Measurements from ENCODE around the gene RNF213. TPM values are rescaled to one million over a fixed set of nuclear protein-coding genes. Genes with fewer than 3 reads are reported as not detected.
A peak's percentile ranks its signal among the peaks of the same experiment; 100 is the strongest.

RNF213 gene
- total RNA-seq, 6 experiments from 2014 or later: 59.1 to 87.7 (median 73.0) TPM

DNA sequence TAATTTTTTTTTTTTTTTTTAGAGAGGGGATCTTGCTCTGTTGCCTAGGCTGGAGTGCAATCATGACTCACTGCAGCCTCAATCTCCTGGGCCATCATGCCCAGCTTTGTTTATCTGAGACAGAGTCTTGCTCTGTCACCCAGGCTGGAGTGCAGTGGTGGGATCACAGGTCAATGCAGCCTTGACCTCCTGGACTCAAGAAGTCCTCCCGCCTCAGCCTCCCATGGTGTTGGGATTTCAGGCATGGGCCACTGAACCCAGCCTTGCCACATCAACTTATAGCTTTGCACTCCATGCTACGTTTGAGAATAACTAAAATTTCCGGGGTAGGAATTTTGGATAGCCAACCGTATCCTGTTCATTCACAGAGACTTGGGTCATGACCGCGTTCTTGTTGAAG is 30.6 kb downstream of the RNF213 start:
- TF ChIP-seq CTCF (IDR thresholded peaks at IDR 0.05): no peak
- no peak for TF ChIP-seq POLR2A (IDR thresholded peaks at IDR 0.05)
- no peaks in the 10 kb centered on the region for H3K27me3 ChIP-seq
- peaks cover 0 to 8% (median 4%) of the 10 kb centered on the region in 4 donors for H3K4me1 ChIP-seq
- H3K9me3 ChIP-seq: no peaks in the 10 kb centered on the region
- H3K4me3 ChIP-seq: no peak overlapping the region
- intact Hi-C loops (cut with DNase I): no loop called here
- no peak for ATAC-seq
- H3K27ac ChIP-seq: no peak overlapping the region
- DNase-seq: peak in 1 of 3 donors; percentile 40
- 97% methylated on average over 5 of the region's 6 CpGs for WGBS (ENCODE audit: insufficient coverage, low coverage, low lambda C conversion rate, missing lambda C conversion rate)
- H3K36me3 ChIP-seq: peaks cover 10 to 79% (median 40%) of the 10 kb centered on the region in 4 donors

DNA sequence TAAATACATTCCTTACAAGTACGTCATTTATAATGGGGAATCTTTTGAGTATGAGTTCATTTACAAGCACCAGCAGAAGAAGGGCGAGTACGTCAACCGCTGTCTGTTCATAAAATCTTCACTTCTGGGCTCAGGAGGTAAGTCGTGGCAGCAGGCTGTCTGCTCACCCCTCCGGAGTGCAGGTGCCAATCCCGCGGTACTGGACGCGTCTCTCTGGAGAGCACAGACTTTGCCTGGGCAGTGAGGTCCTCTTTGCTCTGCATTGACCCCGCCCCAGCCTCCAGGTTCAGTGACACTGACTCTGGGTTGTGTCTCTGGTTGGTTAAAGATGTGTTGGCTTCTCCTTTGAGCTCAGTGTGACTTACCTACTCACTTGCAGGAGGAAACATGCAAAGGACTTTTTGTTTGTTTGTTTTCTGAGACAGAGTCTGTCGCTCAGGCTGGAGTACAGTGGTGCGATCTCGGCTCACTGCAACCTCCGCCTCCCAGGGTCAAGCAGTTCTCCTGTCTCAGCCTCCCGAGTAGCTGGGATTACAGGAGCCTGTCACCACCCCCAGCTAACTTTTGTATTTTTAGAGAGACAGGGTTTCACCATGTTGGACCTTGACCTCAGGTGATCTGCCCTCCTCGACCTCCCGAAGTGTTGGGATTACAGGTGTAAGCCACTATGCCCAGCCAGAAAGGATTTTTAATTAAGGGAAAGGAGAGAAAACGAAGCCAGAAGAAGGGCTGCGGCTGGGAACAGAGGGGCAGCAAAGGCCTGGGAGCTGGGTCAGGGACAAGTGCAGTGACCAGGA is 31.2 kb downstream of the RNF213 start:
- Histone ChIP-seq H3K27me3 (no peaks in the 10 kb centered on the region), H3K36me3 (peaks cover 10 to 86% (median 44%) of the 10 kb centered on the region in 4 donors), H3K4me3 (no peak overlapping the region), H3K9me3 (no peaks in the 10 kb centered on the region), H3K27ac (no peak overlapping the region), H3K4me1 (peaks cover 0 to 8% (median 4%) of the 10 kb centered on the region in 4 donors)
- 78% methylated on average over 13 of the region's 20 CpGs for WGBS (ENCODE audit: insufficient coverage, low coverage, low lambda C conversion rate, missing lambda C conversion rate)
- ATAC-seq: peak in 2 of 4 donors; percentile 37 to 46
- intact Hi-C loops (cut with DNase I): no loop called here
- TF ChIP-seq CTCF (IDR thresholded peaks at IDR 0.05): no peak
- no peak for TF ChIP-seq POLR2A (IDR thresholded peaks at IDR 0.05)
- DNase-seq: peak in 1 of 3 donors; percentile 31

GRCh38 chr17:80292521-80292971 is 31.9 kb downstream of the RNF213 start:
- Histone ChIP-seq H3K36me3 (peaks cover 10 to 92% (median 45%) of the 10 kb centered on the region in 4 donors), H3K4me3 (no peak overlapping the region), H3K27ac (no peak overlapping the region), H3K4me1 (peaks cover 0 to 8% (median 4%) of the 10 kb centered on the region in 4 donors), H3K27me3 (no peaks in the 10 kb centered on the region), H3K9me3 (no peaks in the 10 kb centered on the region)
- no peak for ATAC-seq
- intact Hi-C loops (cut with DNase I): no loop called here
- peak in 1 of 3 donors; percentile 39 for DNase-seq
- TF ChIP-seq CTCF (IDR thresholded peaks at IDR 0.05) (no peak), POLR2A (IDR thresholded peaks at IDR 0.05) (no peak)
- WGBS (ENCODE audit: insufficient coverage, low coverage, low lambda C conversion rate, missing lambda C conversion rate): 73% methylated on average over 3 of the region's 10 CpGs

- TF ChIP-seq CTCF (IDR thresholded peaks at IDR 0.05) (no peak), POLR2A (IDR thresholded peaks at IDR 0.05) (no peak)
- intact Hi-C loops (cut with DNase I): no loop called here
- WGBS (ENCODE audit: insufficient coverage, low coverage, low lambda C conversion rate, missing lambda C conversion rate): no CpG with 5 or more reads among the region's 7 CpGs
- no peaks in the 10 kb centered on the region for H3K27me3 ChIP-seq
- peaks cover 0 to 8% (median 4%) of the 10 kb centered on the region in 4 donors for H3K4me1 ChIP-seq
- no peak overlapping the region for H3K4me3 ChIP-seq
- H3K27ac ChIP-seq: no peak overlapping the region
- peak in 2 of 3 donors; percentile 47 to 63 for DNase-seq
- H3K9me3 ChIP-seq: no peaks in the 10 kb centered on the region
- ATAC-seq: peak; percentile 36 to 63 (median 50)
- H3K36me3 ChIP-seq: peaks cover 10 to 93% (median 45%) of the 10 kb centered on the region in 4 donors
Observed at GRCh38 chr17:80294210-80294609, 33.6 kb downstream of the RNF213 start.
